HG02852 (cell line): ENCODE data around the gene SUN5.

Experiments
- ATAC-seq: cut with Tn5 transposase; IDR thresholded peaks from one replicate; pipeline ENCODE4 v1.9.1; 2021; ENCODE audit warnings: mild to moderate bottlenecking, moderate library complexity; ENCODE audit not compliant: unreplicated experiment

The SUN5 gene

GRCh38 chr20:33026779-33027759, 22.8 kb upstream of the SUN5 start:
- ATAC-seq: no peak

- ATAC-seq: no peak
Observed at GRCh38 chr20:33026072-33026778, 22.0 kb upstream of the SUN5 start.

GRCh38 chr20:33025318-33025876, 21.2 kb upstream of the SUN5 start:
- ATAC-seq: no peak

- ATAC-seq: no peak
Observed at GRCh38 chr20:33024609-33025317, 20.5 kb upstream of the SUN5 start.

GRCh38 chr20:33024243-33024560, 20.0 kb upstream of the SUN5 start:
- no peak for ATAC-seq

- no peak for ATAC-seq
Observed at GRCh38 chr20:33023439-33024242, 19.4 kb upstream of the SUN5 start.

GRCh38 chr20:33022694-33023438, 18.6 kb upstream of the SUN5 start:
- no peak for ATAC-seq

GRCh38 chr20:33022289-33022688, 18.1 kb upstream of the SUN5 start:
- no peak for ATAC-seq

GRCh38 chr20:33021879-33022278, 17.6 kb upstream of the SUN5 start:
- no peak for ATAC-seq

- no peak for ATAC-seq
Observed at GRCh38 chr20:33020278-33021161, 16.3 kb upstream of the SUN5 start.

GRCh38 chr20:33019465-33020277, 15.4 kb upstream of the SUN5 start:
- ATAC-seq: no peak

- ATAC-seq: no peak
Observed at GRCh38 chr20:33018169-33018931, 14.1 kb upstream of the SUN5 start.

- ATAC-seq: no peak
Observed at GRCh38 chr20:33017542-33017941, 13.3 kb upstream of the SUN5 start.

GRCh38 chr20:33016581-33017109, 12.4 kb upstream of the SUN5 start:
- ATAC-seq: no peak

- no peak for ATAC-seq
Observed at GRCh38 chr20:33015700-33016580, 11.7 kb upstream of the SUN5 start.

GRCh38 chr20:33015114-33015484, 10.9 kb upstream of the SUN5 start:
- no peak for ATAC-seq
